Liver (tissue), 9 donors: ENCODE results near the gene SOX14. TPM values are rescaled to one million over a fixed set of nuclear protein-coding genes. Genes with fewer than 3 reads are reported as not detected.

Experiments used
- DNase-seq: peaks from one replicate; pipeline ENCODE4 v3.0.0-alpha.2; 2017; ENCODE audit warnings: low spot score
- H3K27ac ChIP-seq, 2 donors: one replicate each; pipeline ENCODE4 v1.7.0; 2013; ENCODE audit warnings: inconsistent platforms in 2 of 2, low read length in 2 of 2, control low read depth in 1 of 2, low read depth in 1 of 2, mild to moderate bottlenecking in 1 of 2
- H3K27me3 ChIP-seq, 4 donors: one replicate each; pipeline versions ENCODE4 v1.6.1 to v1.7.0; 2013; ENCODE audit warnings: low read length in 3 of 4, inconsistent platforms in 1 of 4, mild to moderate bottlenecking in 1 of 4, moderate library complexity in 1 of 4; ENCODE audit not compliant: control insufficient read depth in 4 of 4, insufficient read depth in 4 of 4
- H3K36me3 ChIP-seq, 4 donors: one replicate each; pipeline versions ENCODE4 v1.6.1 to v1.7.0; 2013; ENCODE audit warnings: low read length in 3 of 4, mild to moderate bottlenecking in 3 of 4, low read depth in 1 of 4, moderate library complexity in 1 of 4; ENCODE audit not compliant: control insufficient read depth in 4 of 4, insufficient read depth in 3 of 4
- H3K4me1 ChIP-seq, 4 donors: one replicate each; pipeline versions ENCODE4 v1.6.1 to v1.7.0; 2013; ENCODE audit warnings: low read length in 3 of 4, mild to moderate bottlenecking in 3 of 4, moderate library complexity in 1 of 4; ENCODE audit not compliant: control insufficient read depth in 4 of 4, insufficient read depth in 4 of 4
- H3K4me3 ChIP-seq, 3 donors: one replicate each; pipeline versions ENCODE4 v1.6.1 to v1.7.0; 2013; ENCODE audit warnings: low read length in 3 of 3, control low read depth in 1 of 3, low read depth in 1 of 3, mild to moderate bottlenecking in 1 of 3
- H3K9ac ChIP-seq, 2 donors: one replicate each; pipeline ENCODE4 v1.7.0; 2013; ENCODE audit warnings: low read length in 2 of 2, mild to moderate bottlenecking in 2 of 2, moderate library complexity in 2 of 2, control low read depth in 1 of 2, low read depth in 1 of 2
- H3K9me3 ChIP-seq, 4 donors: one replicate each; pipeline versions ENCODE4 v1.6.1 to v1.7.0; 2013; ENCODE audit warnings: low read length in 3 of 4; ENCODE audit not compliant: control insufficient read depth in 4 of 4
- EGR1 ChIP-seq, 2 donors: IDR thresholded peaks; 2 replicates each; pipeline ENCODE4 v1.6.1; 2016 to 2018; ENCODE audit warnings: antibody characterized with exemption in 2 of 2, low read depth in 2 of 2
- FOXA1 ChIP-seq: IDR thresholded peaks from 2 replicates; pipeline ENCODE4 v1.6.1; 2016; ENCODE audit warnings: antibody characterized with exemption
- FOXA2 ChIP-seq: IDR thresholded peaks from 2 replicates; pipeline ENCODE4 v1.6.1; 2016; ENCODE audit warnings: antibody characterized with exemption
- GABPA ChIP-seq, 2 donors: IDR thresholded peaks in 1 of 2; conservative IDR thresholded peaks in 1 of 2; 2 replicates each; pipeline ENCODE4 v1.6.1; 2016; ENCODE audit warnings: antibody characterized with exemption in 2 of 2, mild to moderate bottlenecking in 1 of 2, moderate library complexity in 1 of 2
- HNF4A ChIP-seq, 2 donors: conservative IDR thresholded peaks; 2 replicates each; pipeline ENCODE4 v1.6.1; 2016; ENCODE audit warnings: antibody characterized with exemption in 2 of 2, mild to moderate bottlenecking in 2 of 2
- HNF4G ChIP-seq: IDR thresholded peaks from 2 replicates; pipeline ENCODE4 v1.6.1; 2016; ENCODE audit warnings: antibody characterized with exemption
- JUND ChIP-seq, 2 donors: IDR thresholded peaks; 2 replicates each; pipeline ENCODE4 v1.6.1; 2016; ENCODE audit warnings: antibody characterized with exemption in 2 of 2
- NR2F2 ChIP-seq: IDR thresholded peaks from 2 replicates; pipeline ENCODE4 v1.6.1; 2016; ENCODE audit warnings: antibody characterized with exemption
- RAD21 ChIP-seq, 2 donors: IDR thresholded peaks; 2 replicates each; pipeline ENCODE4 v1.6.1; 2016; ENCODE audit warnings: antibody characterized with exemption in 2 of 2, mild to moderate bottlenecking in 2 of 2
- REST ChIP-seq: IDR thresholded peaks from 2 replicates; pipeline ENCODE4 v1.6.1; 2016; ENCODE audit warnings: antibody characterized with exemption, mild to moderate bottlenecking
- RXRA ChIP-seq, 2 donors: IDR thresholded peaks; 2 replicates each; pipeline ENCODE4 v1.6.1; 2017 to 2018; ENCODE audit warnings: antibody characterized with exemption in 2 of 2, mild to moderate bottlenecking in 1 of 2
- SP1 ChIP-seq: IDR thresholded peaks from 2 replicates; pipeline ENCODE4 v1.6.1; 2018; ENCODE audit warnings: antibody characterized with exemption, mild to moderate bottlenecking
- TAF1 ChIP-seq: conservative IDR thresholded peaks from 2 replicates; pipeline ENCODE4 v1.6.1; 2016; ENCODE audit warnings: antibody characterized with exemption, mild to moderate bottlenecking
- YY1 ChIP-seq: IDR thresholded peaks from 2 replicates; pipeline ENCODE4 v1.6.1; 2016; ENCODE audit warnings: antibody characterized with exemption, mild to moderate bottlenecking
- WGBS: extraction: QIAGEN DNeasy Blood & Tissue Kit; methylation state at CpG from one replicate; pipeline ENCODE4 v1.1.7; 2013; 5-methylcytosine and 5-hydroxymethylcytosine counted together
- polyA plus RNA-seq, 2 donors: library from polyadenylated mRNA; stranded (reverse) in 1 of 2; unstranded in 1 of 2; fragments of 200-250 nt in 1 of 2; fragments of >200 nt in 1 of 2; fragmentation: Nextera tagmentation in 1 of 2; extraction: Ambion mirVana in 1 of 2; gene quantifications; one replicate each; pipeline versions ENCODE4 v1.2.1 to v1.2.3, GENCODE V29; 2013 to 2015
- total RNA-seq, 2 donors: library from RNA; depleted of rRNA; stranded (reverse); fragments of >200 nt; gene quantifications; one replicate each; pipeline ENCODE4 v1.2.3, GENCODE V29; 2014
- TF ChIP-seq, protein P1 (sequence below): fragments of 150-350 bp; IDR thresholded peaks from 2 replicates; pipeline ENCODE4 v1.5.1; 2017; ENCODE audit warnings: improper control_type of control experiment, low read depth, low read length; ENCODE audit not compliant: missing input control
- TF ChIP-seq, protein P2 (sequence below): IDR thresholded peaks from 2 replicates; pipeline ENCODE4 v1.6.1; 2016; ENCODE audit warnings: antibody characterized with exemption
- TF ChIP-seq, protein P3 (sequence below): IDR thresholded peaks from 2 replicates; pipeline ENCODE4 v1.6.1; 2016; ENCODE audit warnings: antibody characterized with exemption
- TF ChIP-seq, protein P4 (sequence below): IDR thresholded peaks from 2 replicates; pipeline ENCODE4 v1.6.1; 2016; ENCODE audit warnings: antibody characterized with exemption
- donor health status: healthy.
- donor health status: healthy.
- donor health status: healthy.
- donor health status: healthy.
- donor health status: healthy.

Gene SOX14
- total and polyA plus RNA-seq, 4 donors, result not detected

DNA sequence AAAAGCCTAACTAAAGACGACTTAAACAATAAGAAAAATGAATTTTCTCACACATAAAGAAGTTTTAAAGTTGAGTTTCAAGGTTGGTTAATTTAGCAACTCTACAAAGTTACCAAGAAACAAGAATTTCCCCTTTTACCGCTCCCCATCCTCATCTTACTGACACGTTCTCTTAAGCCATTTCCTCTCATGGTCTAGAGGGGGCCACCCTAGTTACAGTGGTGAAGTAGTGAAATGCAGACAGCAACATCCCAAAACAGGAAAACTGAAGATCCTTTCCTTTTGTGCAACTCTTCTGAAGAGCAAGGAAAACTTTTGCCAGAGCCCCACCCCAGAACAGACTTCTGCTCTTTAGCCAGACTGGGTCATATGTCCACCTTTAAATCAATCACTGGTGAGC is 17.3 kb upstream of the SOX14 start:
- TF ChIP-seq, protein P1, sequence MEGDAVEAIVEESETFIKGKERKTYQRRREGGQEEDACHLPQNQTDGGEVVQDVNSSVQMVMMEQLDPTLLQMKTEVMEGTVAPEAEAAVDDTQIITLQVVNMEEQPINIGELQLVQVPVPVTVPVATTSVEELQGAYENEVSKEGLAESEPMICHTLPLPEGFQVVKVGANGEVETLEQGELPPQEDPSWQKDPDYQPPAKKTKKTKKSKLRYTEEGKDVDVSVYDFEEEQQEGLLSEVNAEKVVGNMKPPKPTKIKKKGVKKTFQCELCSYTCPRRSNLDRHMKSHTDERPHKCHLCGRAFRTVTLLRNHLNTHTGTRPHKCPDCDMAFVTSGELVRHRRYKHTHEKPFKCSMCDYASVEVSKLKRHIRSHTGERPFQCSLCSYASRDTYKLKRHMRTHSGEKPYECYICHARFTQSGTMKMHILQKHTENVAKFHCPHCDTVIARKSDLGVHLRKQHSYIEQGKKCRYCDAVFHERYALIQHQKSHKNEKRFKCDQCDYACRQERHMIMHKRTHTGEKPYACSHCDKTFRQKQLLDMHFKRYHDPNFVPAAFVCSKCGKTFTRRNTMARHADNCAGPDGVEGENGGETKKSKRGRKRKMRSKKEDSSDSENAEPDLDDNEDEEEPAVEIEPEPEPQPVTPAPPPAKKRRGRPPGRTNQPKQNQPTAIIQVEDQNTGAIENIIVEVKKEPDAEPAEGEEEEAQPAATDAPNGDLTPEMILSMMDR, result no peak
- TF ChIP-seq FOXA2 (no peak), TAF1 (no peak), SP1 (no peak), EGR1 (IDR thresholded peaks at IDR 0.05; ENCODE audit: low read depth in 2 of 2) (no peak), NR2F2 (no peak), RAD21 (IDR thresholded peaks at IDR 0.05) (no peak), JUND (IDR thresholded peaks at IDR 0.05) (no peak), HNF4A (conservative IDR thresholded peaks at IDR 0.05) (no peak), FOXA1 (no peak), YY1 (no peak), RXRA (IDR thresholded peaks at IDR 0.05) (no peak), HNF4G (no peak), GABPA (IDR thresholded peaks at IDR 0.05 in 1 of 2, conservative IDR thresholded peaks at IDR 0.05 in 1 of 2) (no peak), REST (no peak)
- TF ChIP-seq, protein P2, sequence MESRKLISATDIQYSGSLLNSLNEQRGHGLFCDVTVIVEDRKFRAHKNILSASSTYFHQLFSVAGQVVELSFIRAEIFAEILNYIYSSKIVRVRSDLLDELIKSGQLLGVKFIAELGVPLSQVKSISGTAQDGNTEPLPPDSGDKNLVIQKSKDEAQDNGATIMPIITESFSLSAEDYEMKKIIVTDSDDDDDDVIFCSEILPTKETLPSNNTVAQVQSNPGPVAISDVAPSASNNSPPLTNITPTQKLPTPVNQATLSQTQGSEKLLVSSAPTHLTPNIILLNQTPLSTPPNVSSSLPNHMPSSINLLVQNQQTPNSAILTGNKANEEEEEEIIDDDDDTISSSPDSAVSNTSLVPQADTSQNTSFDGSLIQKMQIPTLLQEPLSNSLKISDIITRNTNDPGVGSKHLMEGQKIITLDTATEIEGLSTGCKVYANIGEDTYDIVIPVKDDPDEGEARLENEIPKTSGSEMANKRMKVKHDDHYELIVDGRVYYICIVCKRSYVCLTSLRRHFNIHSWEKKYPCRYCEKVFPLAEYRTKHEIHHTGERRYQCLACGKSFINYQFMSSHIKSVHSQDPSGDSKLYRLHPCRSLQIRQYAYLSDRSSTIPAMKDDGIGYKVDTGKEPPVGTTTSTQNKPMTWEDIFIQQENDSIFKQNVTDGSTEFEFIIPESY, result no peak
- TF ChIP-seq, protein P3, sequence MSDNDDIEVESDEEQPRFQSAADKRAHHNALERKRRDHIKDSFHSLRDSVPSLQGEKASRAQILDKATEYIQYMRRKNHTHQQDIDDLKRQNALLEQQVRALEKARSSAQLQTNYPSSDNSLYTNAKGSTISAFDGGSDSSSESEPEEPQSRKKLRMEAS, result no peak
- TF ChIP-seq, protein P4, sequence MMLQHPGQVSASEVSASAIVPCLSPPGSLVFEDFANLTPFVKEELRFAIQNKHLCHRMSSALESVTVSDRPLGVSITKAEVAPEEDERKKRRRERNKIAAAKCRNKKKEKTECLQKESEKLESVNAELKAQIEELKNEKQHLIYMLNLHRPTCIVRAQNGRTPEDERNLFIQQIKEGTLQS, result no peak
- no peak overlapping the region for H3K27ac ChIP-seq
- DNase-seq, result no peak
- H3K9ac ChIP-seq, result no peak overlapping the region
- H3K9me3 ChIP-seq, result peaks cover 0 to 4% (median under 1%) of the 10 kb centered on the region in 4 donors
- H3K27me3 ChIP-seq, result peaks cover 0 to 16% (median 3%) of the 10 kb centered on the region in 4 donors
- 24% methylated on average over 3 of the region's 3 CpGs for WGBS
- H3K36me3 ChIP-seq, result no peaks in the 10 kb centered on the region
- H3K4me1 ChIP-seq, result no peaks in the 10 kb centered on the region
- no peak overlapping the region for H3K4me3 ChIP-seq
